Measurements from ENCODE around the gene SMKR1. TPM values are rescaled to one million over a fixed set of nuclear protein-coding genes. Genes with fewer than 3 reads are reported as not detected.
"Not testable (repeated sequence)": the region's sequence is repeated elsewhere in the genome, so short reads cannot be mapped to it uniquely, and the experiment has no call there.

SMKR1 gene
- total RNA-seq, 1 donor from 2014 or later, result 0.56 TPM

- Histone ChIP-seq H3K4me1 (peaks cover 9% of the 10 kb centered on the region), H3F3A (ENCODE audit: low read depth) (peaks cover 6% of the 10 kb centered on the region), H3K4me2 (no peak overlapping the region), H3K27me3 (no peaks in the 10 kb centered on the region), H3K4me3 (no peak overlapping the region), H3K9me3 (ENCODE audit: low read depth) (no peaks in the 10 kb centered on the region), H3K36me3 (no peaks in the 10 kb centered on the region), H4K20me1 (ENCODE audit: low read depth) (peaks cover 7% of the 10 kb centered on the region), H3K9ac (no peak overlapping the region), H3K27ac (no peak overlapping the region), H3K79me2 (ENCODE audit: low read depth) (no peaks in the 10 kb centered on the region), H2AFZ (replicated peaks) (no peak overlapping the region)
- peaks cover 34% of the 10 kb centered on the region for H3K4me1 Mint-ChIP-seq
- H3K36me3 Mint-ChIP-seq, result no peaks in the 10 kb centered on the region
- peaks cover 9% of the 10 kb centered on the region for H3K27me3 Mint-ChIP-seq (ENCODE audit: insufficient read depth, low read depth)
- no peak overlapping the region for H3K27ac Mint-ChIP-seq
- TF ChIP-seq EZH2 (IDR thresholded peaks at IDR 0.05) (no peak), CTCF (IDR thresholded peaks at IDR 0.05) (no peak), EZH2phosphoT487 (IDR thresholded peaks at IDR 0.05) (no peak)
- peak overlapping the region; percentile 51 for H3K4me3 Mint-ChIP-seq
- no peaks in the 10 kb centered on the region for H3K9me3 Mint-ChIP-seq
- no peak for DNase-seq (ENCODE audit: low spot score)
These were observed 30.0 kb downstream of the SMKR1 start for GRCh38 chr7:129532375-129532774.

- not testable (repeated sequence) for H3K36me3 ChIP-seq; H3K27ac Mint-ChIP-seq; H3K27ac ChIP-seq; H3K9me3 ChIP-seq (ENCODE audit: low read depth); H3K4me3 ChIP-seq; H3K4me2 ChIP-seq; H3F3A ChIP-seq (ENCODE audit: low read depth); DNase-seq (ENCODE audit: low spot score); H2AFZ ChIP-seq (replicated peaks); H3K4me1 ChIP-seq; H3K79me2 ChIP-seq (ENCODE audit: low read depth); H3K27me3 ChIP-seq; H3K9ac ChIP-seq; H3K36me3 Mint-ChIP-seq; H3K9me3 Mint-ChIP-seq; H4K20me1 ChIP-seq (ENCODE audit: low read depth)
- H3K4me3 Mint-ChIP-seq, result peak overlapping the region; percentile 52
- peaks cover 13% of the 10 kb centered on the region for H3K27me3 Mint-ChIP-seq (ENCODE audit: insufficient read depth, low read depth)
- peaks cover 34% of the 10 kb centered on the region for H3K4me1 Mint-ChIP-seq
These were observed 32.4 kb downstream of the SMKR1 start for GRCh38 chr7:129534558-129535274.

- peaks cover 13% of the 10 kb centered on the region for H3K27me3 Mint-ChIP-seq (ENCODE audit: insufficient read depth, low read depth)
- H2AFZ ChIP-seq (replicated peaks), result no peak overlapping the region
- H3K9me3 Mint-ChIP-seq, result no peaks in the 10 kb centered on the region
- H3K36me3 Mint-ChIP-seq, result no peaks in the 10 kb centered on the region
- no peak for DNase-seq (ENCODE audit: low spot score)
- H3K79me2 ChIP-seq (ENCODE audit: low read depth), result no peaks in the 10 kb centered on the region
- no peak overlapping the region for H3K4me2 ChIP-seq
- H4K20me1 ChIP-seq (ENCODE audit: low read depth), result peaks cover 7% of the 10 kb centered on the region
- no peak overlapping the region for H3K27ac ChIP-seq
- H3K4me1 ChIP-seq, result peaks cover 9% of the 10 kb centered on the region
- no peak overlapping the region for H3K9ac ChIP-seq
- TF ChIP-seq CTCF (IDR thresholded peaks at IDR 0.05) (no peak), EZH2phosphoT487 (IDR thresholded peaks at IDR 0.05) (no peak), EZH2 (IDR thresholded peaks at IDR 0.05) (no peak)
- no peaks in the 10 kb centered on the region for H3K27me3 ChIP-seq
- no peak overlapping the region for H3K4me3 Mint-ChIP-seq
- peaks cover 6% of the 10 kb centered on the region for H3F3A ChIP-seq (ENCODE audit: low read depth)
- no peak overlapping the region for H3K27ac Mint-ChIP-seq
- H3K9me3 ChIP-seq (ENCODE audit: low read depth), result no peaks in the 10 kb centered on the region
- H3K4me3 ChIP-seq, result no peak overlapping the region
- no peaks in the 10 kb centered on the region for H3K36me3 ChIP-seq
- peaks cover 34% of the 10 kb centered on the region for H3K4me1 Mint-ChIP-seq
These were observed 33.6 kb downstream of the SMKR1 start for GRCh38 chr7:129535896-129536295.

GRCh38 chr7:129536323-129536722 is 34.0 kb downstream of the SMKR1 start:
- no peaks in the 10 kb centered on the region for H3K9me3 Mint-ChIP-seq
- peaks cover 13% of the 10 kb centered on the region for H3K27me3 Mint-ChIP-seq (ENCODE audit: insufficient read depth, low read depth)
- H3K27ac Mint-ChIP-seq, result no peak overlapping the region
- Histone ChIP-seq H3K4me2 (no peak overlapping the region), H3K4me3 (no peak overlapping the region), H3K9me3 (ENCODE audit: low read depth) (no peaks in the 10 kb centered on the region), H3F3A (ENCODE audit: low read depth) (peaks cover 6% of the 10 kb centered on the region), H3K9ac (no peak overlapping the region), H3K4me1 (peaks cover 9% of the 10 kb centered on the region), H3K79me2 (ENCODE audit: low read depth) (no peaks in the 10 kb centered on the region), H3K27ac (no peak overlapping the region), H3K36me3 (no peaks in the 10 kb centered on the region), H2AFZ (replicated peaks) (no peak overlapping the region), H3K27me3 (no peaks in the 10 kb centered on the region), H4K20me1 (ENCODE audit: low read depth) (peaks cover 7% of the 10 kb centered on the region)
- H3K4me3 Mint-ChIP-seq, result no peak overlapping the region
- no peak for DNase-seq (ENCODE audit: low spot score)
- TF ChIP-seq EZH2 (IDR thresholded peaks at IDR 0.05) (no peak), EZH2phosphoT487 (IDR thresholded peaks at IDR 0.05) (no peak), CTCF (IDR thresholded peaks at IDR 0.05) (no peak)
- H3K36me3 Mint-ChIP-seq, result no peaks in the 10 kb centered on the region
- peaks cover 34% of the 10 kb centered on the region for H3K4me1 Mint-ChIP-seq
